GM21515 (cell line): ENCODE measurements around the gene CYTH3.
"Not testable (repeated sequence)": the region's sequence is repeated elsewhere in the genome, so short reads cannot be mapped to it uniquely, and the experiment has no call there.

Experiments used
- ATAC-seq: cut with Tn5 transposase; IDR thresholded peaks from one replicate; pipeline ENCODE4 v1.9.1; 2021; ENCODE audit not compliant: unreplicated experiment

Gene CYTH3

GRCh38 chr7:6154542-6155404 lies 117.7 kb downstream of the CYTH3 start:
- ATAC-seq = no peak

- no peak for ATAC-seq
These were observed 118.5 kb downstream of the CYTH3 start for GRCh38 chr7:6153646-6154541.

GRCh38 chr7:6151994-6152735 lies 120.3 kb downstream of the CYTH3 start:
- ATAC-seq = no peak

DNA sequence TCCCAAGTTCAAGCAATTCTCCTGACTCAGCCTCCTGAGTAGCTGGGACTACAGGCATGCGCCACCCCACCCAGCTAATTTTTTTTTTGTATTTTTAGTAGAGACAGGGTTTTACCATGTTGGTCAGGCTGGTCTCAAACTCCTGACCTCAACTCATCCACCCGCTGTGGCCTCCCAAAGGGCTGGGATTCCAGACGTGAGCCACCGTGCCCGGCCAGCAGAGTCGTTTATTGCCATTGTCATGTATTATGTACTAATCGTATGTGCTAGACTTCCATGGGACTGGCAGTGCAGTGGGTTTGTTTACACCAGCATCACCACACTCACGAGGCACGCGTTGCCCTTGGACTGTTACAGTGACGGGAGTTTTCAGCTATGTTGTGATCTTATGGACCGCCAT lies 120.9 kb downstream of the CYTH3 start:
- not testable (repeated sequence) for ATAC-seq

GRCh38 chr7:6149996-6150395 lies 122.4 kb downstream of the CYTH3 start:
- ATAC-seq = no peak

DNA sequence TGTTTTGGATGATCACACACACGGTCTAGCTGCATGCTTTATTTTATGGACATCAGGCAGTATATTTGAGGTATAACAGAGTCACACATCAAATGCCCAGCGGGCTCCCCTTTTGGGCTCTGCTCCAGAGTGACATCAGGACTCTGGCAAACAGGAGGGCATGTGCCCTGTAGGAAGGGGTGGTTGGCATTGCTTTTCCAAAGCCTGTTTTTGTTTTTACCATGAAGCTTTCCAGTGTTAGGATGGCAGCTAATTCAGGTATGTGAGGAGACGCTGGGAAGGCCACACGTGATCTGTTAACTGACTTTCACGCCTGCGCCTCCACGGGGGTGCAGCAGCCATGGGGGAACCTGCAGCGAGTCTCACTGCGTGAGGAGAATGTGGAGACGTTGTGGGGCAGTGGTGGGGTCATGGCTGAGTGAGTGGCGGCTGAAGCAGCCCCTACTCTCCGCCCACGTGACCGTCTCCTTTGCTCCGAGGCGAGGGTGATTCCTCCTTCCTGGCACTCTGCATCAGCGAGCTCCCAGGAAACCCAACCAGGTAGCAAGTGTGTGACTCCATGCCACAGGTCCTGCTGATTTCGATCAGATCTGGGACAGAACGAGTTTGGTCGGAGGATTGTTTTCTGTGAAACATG lies 123.6 kb downstream of the CYTH3 start:
- ATAC-seq = no peak

DNA sequence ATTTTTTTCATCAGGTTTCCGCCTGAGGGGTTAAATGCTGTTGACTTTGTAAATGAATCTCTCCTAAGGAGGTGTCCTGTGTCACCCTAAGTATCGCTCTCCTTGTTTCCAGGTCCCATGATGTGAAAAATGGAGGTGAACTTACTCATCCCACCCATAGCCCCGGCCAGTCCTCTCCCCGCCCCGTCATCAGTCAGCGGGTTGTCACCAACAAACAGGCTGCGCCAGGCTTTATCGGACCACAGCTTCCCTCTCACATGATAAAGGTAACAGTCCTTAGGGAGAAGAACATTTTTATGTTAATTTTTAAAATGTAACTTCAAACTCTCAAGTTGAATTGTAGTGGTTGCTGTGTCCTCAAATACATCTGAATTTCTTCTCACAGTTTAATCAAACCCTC lies 124.8 kb downstream of the CYTH3 start:
- ATAC-seq = no peak

GRCh38 chr7:6146666-6147065 lies 125.8 kb downstream of the CYTH3 start:
- no peak for ATAC-seq

DNA sequence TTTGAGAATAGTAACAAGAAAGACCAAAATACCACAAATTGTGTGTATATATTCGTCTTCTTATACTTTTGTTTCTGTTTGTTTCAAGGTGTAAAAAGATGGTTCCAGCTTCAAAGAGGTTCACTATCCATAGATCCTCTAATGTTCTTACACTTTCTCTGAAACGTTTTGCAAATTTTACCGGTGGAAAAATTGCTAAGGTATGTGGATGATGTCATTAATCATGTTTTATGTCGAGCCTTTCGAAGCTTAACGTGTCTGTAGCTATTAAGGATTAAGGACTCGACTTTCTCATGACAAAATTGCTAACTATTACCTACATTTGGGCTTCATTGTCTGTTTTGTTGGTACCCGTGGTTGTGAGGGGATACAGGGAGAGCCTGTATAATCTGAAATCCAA lies 128.4 kb downstream of the CYTH3 start:
- ATAC-seq = no peak

DNA sequence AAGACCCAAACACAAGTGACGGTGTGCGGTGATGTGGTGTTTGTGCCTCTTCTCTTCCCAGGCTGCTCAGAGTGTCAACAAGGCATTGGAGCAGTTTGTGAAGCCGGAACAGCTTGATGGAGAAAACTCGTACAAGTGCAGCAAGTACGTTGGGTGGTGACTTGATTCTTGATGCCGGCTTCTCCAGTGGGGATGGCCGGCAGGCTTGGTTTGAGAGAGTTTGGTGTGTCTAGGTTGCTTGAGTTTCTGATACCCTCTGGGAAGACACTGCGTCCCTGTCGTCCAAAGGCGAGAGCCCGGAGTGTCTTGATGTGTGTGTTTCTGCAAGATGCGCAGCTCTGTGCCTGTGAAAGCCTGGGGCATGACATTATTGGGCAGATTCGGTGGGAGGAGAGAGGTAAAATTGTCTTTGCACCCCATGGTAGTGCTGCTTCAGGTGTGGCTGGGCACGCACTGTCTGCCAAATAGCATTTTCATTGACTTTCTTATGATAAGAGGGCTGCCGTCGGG lies 129.5 kb downstream of the CYTH3 start:
- no peak for ATAC-seq

- no peak for ATAC-seq
These were observed 133.0 kb downstream of the CYTH3 start for GRCh38 chr7:6139189-6139996.

GRCh38 chr7:6136475-6136874 lies 135.9 kb downstream of the CYTH3 start:
- ATAC-seq = no peak

DNA sequence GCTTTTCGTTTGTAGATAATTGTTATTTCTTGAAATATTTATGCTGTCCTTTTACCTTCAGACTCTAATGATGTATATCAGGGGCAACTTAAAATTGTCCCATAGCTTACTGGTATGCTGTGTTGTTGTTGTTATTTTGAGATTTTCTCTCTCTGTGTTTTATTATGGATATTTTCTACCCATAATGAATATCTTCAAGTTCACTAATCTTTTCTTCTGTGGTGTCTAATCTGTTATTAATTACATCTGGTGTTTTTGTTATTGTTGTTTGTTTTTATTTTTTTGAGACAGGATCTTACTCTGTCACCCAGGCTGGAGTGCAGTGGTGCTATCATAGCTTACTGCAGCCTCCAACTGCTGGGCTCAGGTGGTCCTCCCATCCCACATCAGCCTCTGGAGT lies 139.2 kb downstream of the CYTH3 start:
- no peak for ATAC-seq

GRCh38 chr7:6130007-6130587 lies 142.3 kb downstream of the CYTH3 start:
- no peak for ATAC-seq

DNA sequence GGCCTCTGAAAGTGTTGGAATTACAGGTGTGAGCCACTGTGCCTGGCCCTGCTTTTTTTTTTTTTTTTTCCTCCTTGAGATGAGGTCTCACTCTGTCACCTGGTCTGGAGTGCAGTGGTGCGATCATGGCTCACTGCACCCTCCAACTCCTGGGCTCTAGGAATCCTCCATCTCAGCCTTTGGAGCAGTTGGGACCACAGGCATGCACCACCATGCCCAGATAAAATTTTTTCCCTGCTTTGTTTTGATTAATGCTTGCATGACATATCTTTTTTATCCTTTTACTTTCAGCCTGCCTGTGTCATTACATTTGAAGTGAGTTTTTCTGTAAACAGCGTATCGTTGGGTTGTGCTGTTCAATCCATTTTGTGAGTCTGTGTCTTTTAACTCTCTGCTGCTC lies 144.2 kb downstream of the CYTH3 start:
- ATAC-seq = no peak

DNA sequence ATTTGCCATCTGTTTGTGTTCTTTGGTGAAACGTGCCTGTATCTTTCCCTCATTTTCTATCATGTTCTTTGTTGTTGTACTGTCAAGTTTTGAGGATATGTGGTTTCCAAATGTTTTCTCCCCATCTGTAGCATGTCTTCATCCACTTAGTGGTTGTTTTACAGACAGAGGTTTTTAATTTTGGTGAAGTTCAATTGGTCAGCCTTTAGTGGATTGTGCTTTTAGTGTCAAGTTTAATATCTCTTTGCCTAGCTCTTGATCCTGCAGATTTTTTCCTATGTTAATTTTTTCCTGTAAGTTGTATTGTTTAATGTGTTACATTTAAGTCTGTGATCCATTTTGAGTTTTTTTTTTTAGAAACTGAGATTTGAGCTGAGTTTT lies 145.3 kb downstream of the CYTH3 start:
- no peak for ATAC-seq

DNA sequence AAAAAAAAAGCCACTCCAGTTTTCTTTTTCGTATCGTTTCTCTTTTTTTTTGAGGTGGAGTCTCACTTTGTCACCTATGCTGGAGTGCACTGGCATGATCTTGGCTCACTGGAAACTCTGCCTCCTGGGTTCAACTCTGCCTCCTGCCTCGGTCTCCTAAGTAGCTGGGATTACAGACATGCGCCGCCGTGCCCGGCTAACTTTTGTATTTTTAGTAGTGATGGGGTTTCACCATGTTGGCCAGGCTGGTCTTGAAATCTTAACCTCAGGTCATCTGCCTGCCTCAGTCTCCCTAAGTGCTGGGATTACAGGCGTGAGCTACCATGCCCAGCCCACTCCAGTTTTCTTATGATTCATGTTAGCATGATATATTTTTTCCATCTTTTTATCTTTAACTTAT lies 148.6 kb downstream of the CYTH3 start:
- ATAC-seq = no peak

DNA sequence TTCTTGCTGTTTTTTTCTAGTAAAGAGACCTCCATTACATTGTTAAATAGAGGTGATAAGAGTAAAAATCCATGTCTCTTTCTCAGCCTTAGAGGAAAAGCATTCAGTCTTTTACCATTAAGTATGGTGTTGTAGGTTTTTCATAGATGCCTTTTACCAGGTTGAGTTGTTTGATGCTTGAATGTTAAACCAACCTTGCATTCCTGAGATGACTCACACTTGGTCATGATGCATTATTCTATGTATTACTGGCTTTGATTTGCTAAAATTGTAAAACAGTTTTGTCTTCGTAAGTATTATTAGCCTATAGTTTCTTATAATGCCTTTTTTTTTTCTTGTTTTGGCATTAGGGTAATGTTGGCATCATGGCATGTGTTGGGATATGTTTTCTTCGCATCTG lies 151.3 kb downstream of the CYTH3 start:
- no peak for ATAC-seq

DNA sequence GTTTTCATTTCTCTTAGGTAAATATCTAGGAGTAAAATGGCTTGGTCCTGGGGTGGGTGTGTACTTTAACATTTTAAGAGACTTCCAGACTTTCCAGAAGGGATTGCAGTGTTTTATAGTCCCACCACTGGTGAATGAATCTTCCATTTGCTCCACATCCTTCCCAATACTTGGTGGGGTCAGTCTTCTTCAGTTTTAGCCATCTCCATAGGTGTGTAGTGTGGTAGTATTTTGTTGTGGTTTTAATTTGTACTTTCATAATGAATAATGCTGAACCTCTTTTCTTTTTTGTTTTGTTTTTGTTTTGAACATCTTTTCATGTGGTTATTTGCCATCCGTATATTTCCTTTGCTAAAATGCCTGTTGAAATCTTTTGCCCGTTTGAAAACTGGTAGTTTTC lies 154.9 kb downstream of the CYTH3 start:
- no peak for ATAC-seq

DNA sequence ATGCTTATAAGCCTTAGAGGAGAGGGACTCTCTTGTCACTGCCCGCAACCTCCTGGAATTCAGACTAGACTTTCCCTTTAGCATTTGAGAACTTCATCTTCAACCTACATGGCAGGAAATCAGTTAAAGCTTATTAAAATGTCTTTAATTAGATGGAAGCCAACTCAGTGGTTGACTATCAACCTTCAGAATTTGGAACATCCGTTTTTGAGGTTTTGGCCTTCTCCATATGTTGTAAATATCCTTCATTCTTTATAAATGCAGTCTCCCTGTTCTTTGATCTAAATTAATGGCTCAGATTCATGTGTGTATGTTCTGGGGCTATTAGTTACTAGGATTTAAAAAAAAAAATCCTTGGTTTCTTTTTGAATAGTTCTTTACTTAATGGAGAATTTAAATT lies 156.2 kb downstream of the CYTH3 start:
- ATAC-seq = no peak
